ENCODE data around the gene USP36. TPM values are rescaled to one million over a fixed set of nuclear protein-coding genes. Genes with fewer than 3 reads are reported as not detected.

The USP36 gene
- total RNA-seq, 1 donor from 2014 or later = 21.6 TPM

DNA sequence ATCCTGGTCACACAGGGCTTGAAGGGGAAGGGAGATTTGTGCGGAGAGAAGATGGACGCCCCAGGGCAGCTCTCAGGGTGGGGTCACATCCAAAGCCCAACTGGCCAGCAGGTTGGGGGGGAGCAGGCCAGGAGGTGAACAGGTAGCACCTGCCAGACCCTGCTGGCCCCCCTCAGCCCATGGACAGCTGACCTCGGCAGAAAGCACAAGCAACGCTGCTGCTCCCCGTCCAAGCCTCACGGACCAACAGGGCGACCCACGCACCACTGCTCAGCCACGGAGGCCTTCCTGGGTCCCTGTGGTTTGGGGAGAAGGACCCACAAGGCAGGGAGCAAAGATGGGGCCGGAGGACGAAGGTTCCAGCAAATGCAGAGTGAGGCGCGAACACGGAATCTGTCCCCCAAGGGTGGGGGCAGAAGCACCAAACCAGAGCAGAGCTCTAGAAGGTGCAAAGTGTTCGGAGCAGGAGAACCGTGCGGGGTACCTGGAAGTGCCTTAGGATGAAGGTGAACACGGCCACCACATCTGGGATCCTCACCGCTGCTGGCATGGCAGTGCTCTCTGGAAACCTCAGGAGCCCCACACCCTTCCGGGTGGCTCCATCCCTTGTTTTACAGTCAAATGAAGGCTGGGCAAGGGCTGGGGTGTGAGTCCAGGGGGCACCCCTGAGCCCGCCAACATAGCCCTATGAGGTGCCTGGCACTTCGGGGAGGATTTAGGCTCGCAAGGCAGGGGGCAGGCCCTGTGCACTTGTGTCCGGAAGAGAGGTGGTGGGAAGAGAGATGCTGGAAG is 44.5 kb upstream of the USP36 start:
- TF ChIP-seq, protein P1, sequence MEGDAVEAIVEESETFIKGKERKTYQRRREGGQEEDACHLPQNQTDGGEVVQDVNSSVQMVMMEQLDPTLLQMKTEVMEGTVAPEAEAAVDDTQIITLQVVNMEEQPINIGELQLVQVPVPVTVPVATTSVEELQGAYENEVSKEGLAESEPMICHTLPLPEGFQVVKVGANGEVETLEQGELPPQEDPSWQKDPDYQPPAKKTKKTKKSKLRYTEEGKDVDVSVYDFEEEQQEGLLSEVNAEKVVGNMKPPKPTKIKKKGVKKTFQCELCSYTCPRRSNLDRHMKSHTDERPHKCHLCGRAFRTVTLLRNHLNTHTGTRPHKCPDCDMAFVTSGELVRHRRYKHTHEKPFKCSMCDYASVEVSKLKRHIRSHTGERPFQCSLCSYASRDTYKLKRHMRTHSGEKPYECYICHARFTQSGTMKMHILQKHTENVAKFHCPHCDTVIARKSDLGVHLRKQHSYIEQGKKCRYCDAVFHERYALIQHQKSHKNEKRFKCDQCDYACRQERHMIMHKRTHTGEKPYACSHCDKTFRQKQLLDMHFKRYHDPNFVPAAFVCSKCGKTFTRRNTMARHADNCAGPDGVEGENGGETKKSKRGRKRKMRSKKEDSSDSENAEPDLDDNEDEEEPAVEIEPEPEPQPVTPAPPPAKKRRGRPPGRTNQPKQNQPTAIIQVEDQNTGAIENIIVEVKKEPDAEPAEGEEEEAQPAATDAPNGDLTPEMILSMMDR (IDR thresholded peaks at IDR 0.05; ENCODE audit: insufficient read depth, low read length, severe bottlenecking) = no peak
- H3K27me3 ChIP-seq (ENCODE audit: control insufficient read depth, insufficient read depth, low read length) = peaks cover 2% of the 10 kb centered on the region
- H3K36me3 ChIP-seq (ENCODE audit: control insufficient read depth, insufficient read depth, low read length) = no peaks in the 10 kb centered on the region
- no peak overlapping the region for H3K4me3 ChIP-seq (ENCODE audit: low read depth, low read length)
- DNase-seq (ENCODE audit: low read depth) (no peak), FAIRE-seq (no peak)

DNA sequence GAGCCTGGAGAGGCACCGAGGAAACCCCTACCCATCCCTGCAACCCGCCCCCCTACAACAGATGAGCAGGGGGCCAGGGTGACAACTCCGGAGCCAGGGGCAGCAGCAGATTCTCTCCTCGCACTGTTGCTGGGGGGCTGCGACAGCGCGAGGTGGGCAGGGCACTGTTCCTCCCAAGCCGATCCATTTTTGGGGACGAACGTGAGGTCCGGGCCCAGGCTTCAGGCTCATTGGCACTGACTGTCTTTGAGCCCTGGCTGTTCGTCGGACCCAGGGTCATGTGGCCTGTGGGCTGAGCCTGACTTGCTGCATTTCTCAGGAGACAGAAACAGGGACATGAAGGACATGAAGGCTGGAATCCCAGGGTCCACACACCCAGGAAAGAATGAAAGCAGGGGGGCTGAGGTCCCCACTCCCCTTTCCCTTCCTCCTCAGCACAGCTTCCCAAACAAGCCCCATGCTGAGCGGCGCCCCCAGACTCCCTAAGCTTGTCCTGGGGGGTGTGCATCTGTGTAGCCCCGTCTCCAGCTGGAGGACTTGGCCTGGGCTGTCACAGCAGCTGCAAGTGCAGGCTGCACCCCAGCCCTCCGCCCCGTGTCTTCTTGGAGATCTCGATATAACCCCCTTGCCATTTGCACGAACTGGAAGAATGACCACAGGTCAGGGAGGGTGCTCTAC is 43.7 kb upstream of the USP36 start:
- DNase-seq (ENCODE audit: low read depth) (no peak), FAIRE-seq (no peak)
- TF ChIP-seq, protein P1 (IDR thresholded peaks at IDR 0.05; ENCODE audit: insufficient read depth, low read length, severe bottlenecking) = no peak
- Histone ChIP-seq H3K4me3 (ENCODE audit: low read depth, low read length) (no peak overlapping the region), H3K27me3 (ENCODE audit: control insufficient read depth, insufficient read depth, low read length) (peaks cover 2% of the 10 kb centered on the region), H3K36me3 (ENCODE audit: control insufficient read depth, insufficient read depth, low read length) (no peaks in the 10 kb centered on the region)

DNA sequence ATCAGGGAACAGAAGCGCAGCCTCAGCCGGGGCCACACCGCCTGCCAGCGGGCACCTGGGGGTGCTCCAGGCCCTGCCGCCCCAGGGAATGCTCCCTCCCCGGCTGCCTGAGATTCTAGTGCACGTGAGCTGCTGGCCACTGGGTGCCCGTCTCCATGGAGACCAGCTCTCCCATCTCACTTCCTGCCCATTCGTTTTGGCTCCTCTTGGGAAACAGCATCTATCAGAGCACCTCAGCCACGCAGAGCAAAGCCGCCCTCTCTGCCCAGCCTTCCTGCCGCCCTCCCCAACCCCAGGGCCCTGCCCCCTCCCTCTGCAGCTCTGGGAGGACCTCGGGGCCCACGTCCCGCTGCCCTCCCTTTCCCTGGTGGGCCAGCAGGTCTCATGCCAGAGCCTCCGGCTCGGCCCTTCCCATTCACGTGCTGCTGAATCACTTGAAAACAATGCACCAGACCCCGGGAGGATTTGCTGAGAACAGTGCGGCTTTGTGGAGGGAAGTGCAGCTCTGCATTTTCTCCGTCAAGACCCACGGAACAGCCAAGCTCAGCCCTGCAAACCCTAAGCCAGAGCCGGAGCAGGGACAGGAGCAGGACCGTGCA is 43.0 kb upstream of the USP36 start:
- FAIRE-seq = no peak
- Histone ChIP-seq H3K4me3 (ENCODE audit: low read depth, low read length) (no peak overlapping the region), H3K36me3 (ENCODE audit: control insufficient read depth, insufficient read depth, low read length) (no peaks in the 10 kb centered on the region), H3K27me3 (ENCODE audit: control insufficient read depth, insufficient read depth, low read length) (peaks cover 2% of the 10 kb centered on the region)
- TF ChIP-seq, protein P1 (IDR thresholded peaks at IDR 0.05; ENCODE audit: insufficient read depth, low read length, severe bottlenecking) = no peak
- DNase-seq (ENCODE audit: low read depth) = peak; percentile 13

DNA sequence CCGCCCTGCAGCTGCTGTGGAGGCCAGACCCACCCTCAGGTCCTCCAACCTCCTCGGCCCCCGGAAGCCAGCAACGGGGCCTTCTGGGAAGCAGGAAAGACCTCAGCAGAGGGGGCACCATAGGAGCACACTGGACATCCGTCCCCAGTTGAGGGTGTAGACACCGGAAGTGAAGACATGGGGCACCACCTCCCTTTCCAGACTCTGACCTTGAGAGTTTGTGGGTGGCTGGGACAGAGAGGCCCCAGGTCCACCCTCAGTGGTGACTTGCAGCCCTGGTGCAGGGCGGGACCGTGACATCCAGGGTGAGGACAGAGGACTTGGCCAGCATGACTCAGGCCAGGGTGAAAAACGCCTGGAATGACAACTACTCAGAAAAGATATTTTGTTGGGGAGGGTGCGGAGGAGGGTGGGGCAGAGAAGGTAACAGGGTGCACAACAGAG is 42.5 kb upstream of the USP36 start:
- FAIRE-seq (no peak), DNase-seq (ENCODE audit: low read depth) (peak; percentile 17)
- H3K36me3 ChIP-seq (ENCODE audit: control insufficient read depth, insufficient read depth, low read length) = no peaks in the 10 kb centered on the region
- TF ChIP-seq, protein P1 (IDR thresholded peaks at IDR 0.05; ENCODE audit: insufficient read depth, low read length, severe bottlenecking) = no peak
- peaks cover 2% of the 10 kb centered on the region for H3K27me3 ChIP-seq (ENCODE audit: control insufficient read depth, insufficient read depth, low read length)
- H3K4me3 ChIP-seq (ENCODE audit: low read depth, low read length) = no peak overlapping the region

DNA sequence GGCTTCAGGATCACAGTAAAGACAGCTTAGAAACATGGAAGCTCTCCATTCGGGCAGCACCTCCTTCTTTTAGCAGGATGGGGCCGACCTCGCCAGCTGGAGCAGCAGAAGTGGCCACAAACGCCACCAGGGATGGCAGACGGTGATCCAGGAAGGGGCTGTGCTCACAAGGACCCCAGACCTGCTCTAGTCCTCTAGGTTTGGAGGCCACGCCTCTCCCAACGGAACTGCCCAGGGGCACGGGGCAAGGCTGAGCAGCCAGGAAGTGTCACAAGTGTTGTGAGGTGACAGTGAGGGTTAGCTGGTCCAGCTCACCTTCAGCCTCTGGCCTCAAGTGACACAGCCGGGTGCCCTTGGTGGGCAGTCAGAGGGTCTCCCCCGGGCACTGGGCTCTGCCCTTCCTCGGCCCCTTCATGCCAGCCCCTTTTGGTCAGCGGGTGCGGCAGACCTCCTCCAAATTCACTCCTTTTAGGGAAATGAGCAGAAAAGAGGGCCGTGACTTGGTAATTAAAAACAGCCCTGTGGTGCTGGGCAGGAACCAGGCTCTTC is 42.0 kb upstream of the USP36 start:
- Histone ChIP-seq H3K27me3 (ENCODE audit: control insufficient read depth, insufficient read depth, low read length) (peaks cover 2% of the 10 kb centered on the region), H3K36me3 (ENCODE audit: control insufficient read depth, insufficient read depth, low read length) (no peaks in the 10 kb centered on the region), H3K4me3 (ENCODE audit: low read depth, low read length) (no peak overlapping the region)
- DNase-seq (ENCODE audit: low read depth) (no peak), FAIRE-seq (no peak)
- TF ChIP-seq, protein P1 (IDR thresholded peaks at IDR 0.05; ENCODE audit: insufficient read depth, low read length, severe bottlenecking) = no peak
